Measurements from ENCODE around the gene SCAND1.
"Not testable (repeated sequence)": the region's sequence is repeated elsewhere in the genome, so short reads cannot be mapped to it uniquely, and the experiment has no call there.

SCAND1 gene

DNA sequence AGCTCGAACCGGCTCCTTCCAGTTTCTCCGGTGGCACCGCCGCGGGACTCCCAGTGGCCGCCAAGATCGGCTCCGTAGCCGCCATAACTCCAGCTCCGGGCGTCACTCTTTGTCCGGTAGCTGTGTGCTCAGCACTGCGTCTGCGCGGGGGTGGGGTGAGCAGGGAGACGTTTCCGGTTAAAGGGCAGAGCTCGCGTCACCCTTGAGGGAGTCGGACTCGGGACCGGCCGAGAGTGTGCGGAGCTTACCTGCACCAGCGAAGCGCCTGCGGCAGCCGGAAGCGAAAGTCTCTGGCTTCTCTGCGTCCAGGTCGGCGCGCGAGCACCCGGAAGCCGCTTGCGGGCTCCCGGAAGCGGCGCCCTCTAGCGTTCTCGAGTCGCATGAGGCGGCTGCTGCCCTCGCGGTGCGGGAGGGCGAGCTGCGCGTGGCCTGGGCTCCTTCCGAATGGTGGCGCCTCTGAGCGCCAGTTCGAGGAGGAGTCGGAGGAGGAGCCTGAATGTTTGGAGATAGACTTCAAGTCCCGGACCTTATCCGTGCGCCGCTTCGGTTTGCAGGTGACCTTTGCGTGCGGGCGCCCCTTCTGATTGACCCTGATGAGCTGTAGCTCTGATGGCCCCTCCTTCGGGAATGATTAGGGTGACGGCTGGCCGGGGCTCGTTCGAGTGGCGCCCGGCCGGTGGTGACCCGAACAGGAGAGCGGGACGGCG is at the start of gene SCAND1:
Gene SCAND1, minus strand, starts transcription at position 303 of the 707 bp plus-strand sequence. Its CDS starts 218 bp downstream, at position 85.
- Mint-ChIP-seq H3K4me3 (peak within 1 kb of the TSS; percentile 99), H3K4me1 (ENCODE audit: low read depth) (peaks cover 25% of the 10 kb centered on the region), H3K27me3 (no peaks in the 10 kb centered on the region), H3K27ac (peak within 1 kb of the TSS; percentile 100), H3K9me3 (ENCODE audit: low read depth) (peaks cover 4% of the 10 kb centered on the region), H3K36me3 (peaks cover 3% of the 10 kb centered on the region)

DNA sequence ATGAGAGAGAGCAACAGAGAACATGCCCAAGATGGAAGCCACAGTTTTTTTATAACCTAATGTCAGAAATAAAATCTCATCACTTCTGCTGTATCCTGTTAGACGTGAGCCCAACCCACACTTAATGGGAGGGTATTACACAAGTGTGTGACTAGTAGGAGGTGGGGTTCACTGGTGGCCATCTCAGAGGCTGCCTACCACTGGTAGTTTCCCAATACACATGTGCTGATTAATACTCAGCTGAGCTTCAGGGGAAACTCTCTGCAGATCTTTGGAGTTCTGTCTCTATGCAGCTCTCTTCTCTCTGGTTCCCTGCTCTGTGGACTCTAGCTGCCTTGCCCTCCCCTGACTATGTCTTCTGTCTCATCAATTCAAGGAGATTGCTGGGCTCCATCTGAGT is 49.7 kb upstream of the SCAND1 start:
- no peak overlapping the region for H3K4me3 Mint-ChIP-seq
- H3K36me3 Mint-ChIP-seq, result peaks cover 2% of the 10 kb centered on the region
- H3K27me3 Mint-ChIP-seq, result no peaks in the 10 kb centered on the region
- peaks cover 7% of the 10 kb centered on the region for H3K9me3 Mint-ChIP-seq (ENCODE audit: low read depth)
- no peak overlapping the region for H3K27ac Mint-ChIP-seq
- H3K4me1 Mint-ChIP-seq (ENCODE audit: low read depth), result no peaks in the 10 kb centered on the region

- no peaks in the 10 kb centered on the region for H3K4me1 Mint-ChIP-seq (ENCODE audit: low read depth)
- H3K27me3 Mint-ChIP-seq, result no peaks in the 10 kb centered on the region
- H3K27ac Mint-ChIP-seq, result no peak overlapping the region
- peaks cover 2% of the 10 kb centered on the region for H3K36me3 Mint-ChIP-seq
- H3K9me3 Mint-ChIP-seq (ENCODE audit: low read depth), result peaks cover 7% of the 10 kb centered on the region
- H3K4me3 Mint-ChIP-seq, result no peak overlapping the region
These were observed 48.6 kb upstream of the SCAND1 start for GRCh38 chr20:36002855-36003254.

DNA sequence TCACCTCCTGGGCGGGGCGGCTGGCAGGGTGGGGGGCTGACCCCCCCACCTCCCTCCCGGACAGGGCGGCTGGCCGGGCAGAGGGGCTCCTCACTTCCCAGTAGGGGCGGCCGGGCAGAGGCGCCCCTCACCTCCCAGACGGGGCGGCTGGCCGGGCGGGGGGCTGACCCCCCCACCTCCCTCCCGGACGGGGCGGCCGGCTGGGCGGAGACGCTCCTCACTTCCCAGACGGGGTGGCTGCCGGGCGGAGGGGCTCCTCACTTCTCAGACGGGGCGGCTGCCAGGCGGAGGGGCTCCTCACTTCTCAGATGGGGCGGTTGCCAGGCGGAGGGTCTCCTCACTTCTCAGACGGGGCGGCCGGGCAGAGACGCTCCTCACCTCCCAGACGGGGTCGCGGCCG is 47.0 kb upstream of the SCAND1 start:
- not testable (repeated sequence) for H3K27me3 Mint-ChIP-seq; H3K27ac Mint-ChIP-seq; H3K4me1 Mint-ChIP-seq (ENCODE audit: low read depth); H3K4me3 Mint-ChIP-seq; H3K36me3 Mint-ChIP-seq; H3K9me3 Mint-ChIP-seq (ENCODE audit: low read depth)

DNA sequence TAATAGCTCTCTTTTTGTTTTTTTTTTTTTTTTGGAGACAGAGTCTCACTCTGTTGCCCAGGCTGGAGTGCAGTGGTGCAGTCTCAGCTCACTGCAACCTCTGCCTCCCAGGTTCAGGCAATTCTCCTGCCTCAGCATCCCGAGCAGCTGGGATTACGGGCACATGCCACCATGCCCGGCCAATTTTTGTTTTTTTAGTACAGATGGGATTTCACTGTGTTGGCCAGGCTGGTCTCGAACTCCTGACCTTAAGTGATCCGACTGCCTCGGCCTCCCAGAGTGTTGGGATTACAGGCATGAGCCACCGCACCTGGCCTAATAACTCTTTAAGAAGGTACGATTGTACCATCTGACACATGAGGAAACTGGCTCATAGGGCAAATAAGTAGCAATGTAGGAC is 42.2 kb upstream of the SCAND1 start:
- not testable (repeated sequence) for H3K27ac Mint-ChIP-seq; H3K36me3 Mint-ChIP-seq; H3K27me3 Mint-ChIP-seq; H3K9me3 Mint-ChIP-seq (ENCODE audit: low read depth); H3K4me1 Mint-ChIP-seq (ENCODE audit: low read depth); H3K4me3 Mint-ChIP-seq

DNA sequence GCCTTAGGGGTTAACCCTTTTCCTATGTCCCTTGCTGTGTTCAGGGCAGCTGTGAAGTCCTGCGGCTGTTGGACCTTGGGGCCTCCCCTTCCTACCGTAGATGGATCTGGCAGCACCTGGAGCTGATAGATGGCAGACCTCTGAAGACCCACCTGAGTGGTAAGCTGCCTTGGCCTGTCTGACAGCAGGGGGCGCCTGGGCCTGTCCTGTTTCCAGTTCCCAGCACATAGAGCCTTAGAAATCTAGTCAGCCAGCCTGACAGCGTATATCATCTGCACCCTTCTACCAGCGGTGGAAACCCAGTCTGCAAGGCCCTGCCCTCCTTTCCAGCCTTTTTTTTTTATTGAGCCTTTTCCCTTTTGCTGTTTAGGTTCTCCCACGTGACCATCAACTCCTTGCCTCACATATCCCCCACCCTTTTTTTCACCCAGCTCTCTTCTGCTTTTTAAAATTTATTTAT is 40.7 kb upstream of the SCAND1 start:
- Mint-ChIP-seq H3K4me1 (ENCODE audit: low read depth) (peaks cover 9% of the 10 kb centered on the region), H3K4me3 (no peak overlapping the region), H3K9me3 (ENCODE audit: low read depth) (no peaks in the 10 kb centered on the region), H3K27ac (no peak overlapping the region), H3K27me3 (peaks cover 2% of the 10 kb centered on the region), H3K36me3 (no peaks in the 10 kb centered on the region)

- Mint-ChIP-seq H3K4me1 (ENCODE audit: low read depth) (peaks cover 9% of the 10 kb centered on the region), H3K4me3 (peak overlapping the region; percentile 34), H3K27ac (no peak overlapping the region), H3K9me3 (ENCODE audit: low read depth) (no peaks in the 10 kb centered on the region), H3K27me3 (peaks cover 8% of the 10 kb centered on the region), H3K36me3 (no peaks in the 10 kb centered on the region)
These were observed 38.5 kb upstream of the SCAND1 start for GRCh38 chr20:35992713-35993335.

- H3K27ac Mint-ChIP-seq, result no peak overlapping the region
- peaks cover 9% of the 10 kb centered on the region for H3K4me1 Mint-ChIP-seq (ENCODE audit: low read depth)
- H3K4me3 Mint-ChIP-seq, result no peak overlapping the region
- no peaks in the 10 kb centered on the region for H3K36me3 Mint-ChIP-seq
- H3K27me3 Mint-ChIP-seq, result peaks cover 8% of the 10 kb centered on the region
- no peaks in the 10 kb centered on the region for H3K9me3 Mint-ChIP-seq (ENCODE audit: low read depth)
These were observed 37.0 kb upstream of the SCAND1 start for GRCh38 chr20:35991142-35991771.

DNA sequence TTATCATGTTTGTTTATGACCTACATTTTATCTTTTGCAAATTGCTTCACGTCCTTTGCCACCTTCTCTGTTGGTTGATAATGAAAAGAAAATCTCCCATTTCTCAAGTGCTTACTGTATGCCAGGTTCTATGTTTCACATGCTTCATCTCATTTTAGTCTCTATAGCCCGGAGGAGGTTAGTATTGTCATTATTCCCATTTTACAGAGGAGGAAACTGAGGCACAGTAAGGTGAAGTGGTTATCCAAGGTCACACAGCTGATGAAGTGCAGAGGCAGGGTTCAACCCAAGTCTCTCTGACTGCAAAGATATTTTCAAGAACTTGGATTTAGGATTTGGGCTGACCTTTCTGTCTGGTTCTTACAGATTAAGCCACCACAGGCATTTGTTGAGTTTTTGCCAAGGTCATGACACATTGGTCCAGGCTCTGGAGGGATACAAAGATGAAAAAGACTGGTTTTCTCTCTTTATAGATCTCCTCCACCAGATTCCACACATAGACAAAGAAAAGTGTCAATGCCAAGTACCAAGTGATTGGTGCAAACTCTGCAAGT is 34.7 kb upstream of the SCAND1 start:
- Mint-ChIP-seq H3K4me1 (ENCODE audit: low read depth) (peaks cover 5% of the 10 kb centered on the region), H3K27ac (no peak overlapping the region), H3K27me3 (peaks cover 8% of the 10 kb centered on the region), H3K4me3 (no peak overlapping the region), H3K36me3 (no peaks in the 10 kb centered on the region), H3K9me3 (ENCODE audit: low read depth) (no peaks in the 10 kb centered on the region)

DNA sequence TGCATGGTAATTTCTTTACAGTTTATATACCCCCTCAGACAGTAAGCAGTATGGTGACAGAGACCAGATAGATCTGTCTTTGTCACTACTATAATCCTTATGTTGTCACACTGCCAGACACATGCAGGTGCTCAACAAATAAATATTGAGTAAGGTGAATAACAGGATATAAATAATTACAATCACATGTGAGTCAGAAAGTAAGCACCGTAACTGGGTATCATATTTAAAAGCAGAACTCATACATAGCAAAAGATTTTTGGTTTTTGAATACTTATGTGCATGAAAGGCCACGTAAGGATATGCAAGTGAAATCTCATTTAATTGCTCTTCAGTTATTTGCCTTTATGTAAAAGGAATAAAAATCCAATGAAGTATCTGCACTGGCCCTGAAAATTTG is 31.5 kb upstream of the SCAND1 start:
- no peaks in the 10 kb centered on the region for H3K4me1 Mint-ChIP-seq (ENCODE audit: low read depth)
- H3K27ac Mint-ChIP-seq, result no peak overlapping the region
- H3K9me3 Mint-ChIP-seq (ENCODE audit: low read depth), result no peaks in the 10 kb centered on the region
- no peak overlapping the region for H3K4me3 Mint-ChIP-seq
- H3K36me3 Mint-ChIP-seq, result no peaks in the 10 kb centered on the region
- peaks cover 6% of the 10 kb centered on the region for H3K27me3 Mint-ChIP-seq

- no peak overlapping the region for H3K4me3 Mint-ChIP-seq
- no peaks in the 10 kb centered on the region for H3K9me3 Mint-ChIP-seq (ENCODE audit: low read depth)
- peaks cover 2% of the 10 kb centered on the region for H3K27me3 Mint-ChIP-seq
- no peaks in the 10 kb centered on the region for H3K4me1 Mint-ChIP-seq (ENCODE audit: low read depth)
- H3K27ac Mint-ChIP-seq, result no peak overlapping the region
- H3K36me3 Mint-ChIP-seq, result no peaks in the 10 kb centered on the region
These were observed 30.1 kb upstream of the SCAND1 start for GRCh38 chr20:35984382-35984781.

DNA sequence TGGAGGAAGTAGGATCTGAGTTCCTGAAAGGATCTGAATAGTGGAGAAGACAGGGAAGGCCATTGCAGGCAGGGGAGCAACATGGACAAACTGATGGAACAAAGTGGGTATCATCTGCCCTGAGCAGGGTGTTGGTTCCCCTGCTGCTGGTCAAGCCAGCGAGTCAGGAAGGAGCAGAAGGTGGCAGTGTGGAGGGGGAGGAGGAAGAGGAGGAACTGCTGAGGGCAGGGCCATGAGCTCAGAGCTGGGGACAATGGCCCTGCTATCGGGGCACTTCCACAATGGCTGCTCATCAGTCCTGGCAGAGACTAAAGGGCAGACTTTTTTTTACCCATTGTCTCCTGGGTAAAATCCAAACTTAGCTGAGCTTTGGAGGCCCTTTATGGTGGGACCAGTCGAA is 27.7 kb upstream of the SCAND1 start:
- H3K9me3 Mint-ChIP-seq (ENCODE audit: low read depth), result no peaks in the 10 kb centered on the region
- no peaks in the 10 kb centered on the region for H3K27me3 Mint-ChIP-seq
- H3K27ac Mint-ChIP-seq, result no peak overlapping the region
- no peaks in the 10 kb centered on the region for H3K36me3 Mint-ChIP-seq
- H3K4me3 Mint-ChIP-seq, result no peak overlapping the region
- no peaks in the 10 kb centered on the region for H3K4me1 Mint-ChIP-seq (ENCODE audit: low read depth)

DNA sequence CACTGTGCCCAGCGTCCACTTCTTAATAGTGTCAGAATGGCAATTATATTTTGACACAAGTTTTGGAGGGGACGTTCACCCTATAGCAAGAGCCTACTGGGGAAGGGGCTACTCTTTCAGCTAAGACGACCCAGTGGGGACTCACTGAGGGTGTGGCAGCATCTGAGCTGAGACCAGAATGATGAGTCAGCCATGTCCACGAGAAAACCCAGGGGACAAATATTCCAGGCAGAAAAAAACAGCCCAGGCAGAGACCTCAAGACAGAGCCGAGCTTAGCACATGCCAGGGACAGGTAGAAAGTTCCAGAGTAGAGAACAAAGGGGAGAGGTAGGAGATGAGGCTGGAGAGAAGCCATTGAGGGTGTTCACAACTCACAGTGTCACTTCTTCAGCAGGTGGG is 25.2 kb upstream of the SCAND1 start:
- Mint-ChIP-seq H3K27me3 (no peaks in the 10 kb centered on the region), H3K4me3 (no peak overlapping the region), H3K36me3 (no peaks in the 10 kb centered on the region), H3K9me3 (ENCODE audit: low read depth) (no peaks in the 10 kb centered on the region), H3K27ac (no peak overlapping the region), H3K4me1 (ENCODE audit: low read depth) (no peaks in the 10 kb centered on the region)

DNA sequence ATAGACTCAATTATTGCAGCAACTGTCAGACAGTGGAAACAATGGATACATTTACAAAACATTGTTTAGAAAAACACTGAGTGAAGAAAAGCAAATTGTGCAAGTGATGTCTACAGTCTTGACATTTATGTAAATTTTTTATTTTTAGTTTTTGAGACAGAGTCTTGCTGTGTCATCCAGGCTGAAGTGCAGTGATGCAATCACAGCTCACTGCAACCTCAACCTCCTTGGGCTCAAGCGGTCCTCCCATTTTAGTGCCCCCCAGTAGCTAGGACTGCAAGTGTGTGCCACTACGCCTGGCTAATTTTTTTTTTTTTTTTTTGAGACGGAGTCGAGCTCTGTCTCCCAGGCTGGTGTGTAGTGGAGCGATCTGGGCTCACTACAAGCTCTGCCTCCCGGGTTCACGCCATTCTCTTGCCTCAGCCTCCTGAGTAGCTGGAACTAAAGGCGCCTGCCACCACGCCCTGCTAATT is 23.8 kb upstream of the SCAND1 start:
- H3K27me3 Mint-ChIP-seq, result no peaks in the 10 kb centered on the region
- no peak overlapping the region for H3K27ac Mint-ChIP-seq
- no peak overlapping the region for H3K4me3 Mint-ChIP-seq
- no peaks in the 10 kb centered on the region for H3K9me3 Mint-ChIP-seq (ENCODE audit: low read depth)
- no peaks in the 10 kb centered on the region for H3K36me3 Mint-ChIP-seq
- H3K4me1 Mint-ChIP-seq (ENCODE audit: low read depth), result no peaks in the 10 kb centered on the region

Data from activated naive CD8-positive, alpha-beta T cell (primary cell).